SK-N-SH treated with all-trans-retinoic acid at 6 μM for 48 hours (cell line): ENCODE results near the gene ZC3H7B.

Experiments used
- BACH2 ChIP-seq: fragments of 250-450 bp; sonication (Bioruptor Pico); IDR thresholded peaks from 2 replicates; pipeline ENCODE4 v1.9.0; 2021; ENCODE audit warnings: mild to moderate bottlenecking, borderline replicate concordance
- ISL1 ChIP-seq: fragments of 250-450 bp; sonication (Bioruptor Pico); IDR thresholded peaks from 2 replicates; pipeline ENCODE4 v2.1.2; 2022; ENCODE audit warnings: mild to moderate bottlenecking, moderate library complexity
- PATZ1 ChIP-seq: fragments of 250-450 bp; sonication (Bioruptor Pico); IDR thresholded peaks from 2 replicates; pipeline ENCODE4 v1.8.0; 2020; ENCODE audit warnings: mild to moderate bottlenecking, moderate library complexity, borderline replicate concordance
- SNAI2 ChIP-seq: fragments of 250-450 bp; sonication (Bioruptor Pico); IDR thresholded peaks from 2 replicates; pipeline ENCODE4 v1.5.0; 2020; ENCODE audit warnings: mild to moderate bottlenecking, moderate library complexity
- TCF4 ChIP-seq: fragments of 250-450 bp; sonication (Bioruptor Pico); IDR thresholded peaks from 2 replicates; pipeline ENCODE4 v1.8.0; 2021; ENCODE audit warnings: mild to moderate bottlenecking, moderate library complexity, borderline replicate concordance
- ZC3H10 ChIP-seq: fragments of 250-450 bp; sonication (Bioruptor Pico); IDR thresholded peaks from 2 replicates; pipeline ENCODE4 v1.5.1; 2021; ENCODE audit warnings: mild to moderate bottlenecking, moderate library complexity
- ZNF8 ChIP-seq: fragments of 450-650 bp; formaldehyde crosslinking; IDR thresholded peaks from 2 replicates; pipeline ENCODE4 v1.5.0; 2020; ENCODE audit warnings: mild to moderate bottlenecking, moderate library complexity
- TF ChIP-seq, protein P1 (sequence below): fragments of 250-450 bp; sonication (Bioruptor Pico); IDR thresholded peaks from 2 replicates; pipeline ENCODE4 v1.5.1; 2020; ENCODE audit warnings: low read depth, mild to moderate bottlenecking, moderate library complexity

GRCh38 chr22:41333806-41334205, 32.5 kb downstream of the ZC3H7B start:
- TF ChIP-seq BACH2 (CRISPR knock-in tag), result no peak
- no peak for TF ChIP-seq PATZ1 (CRISPR knock-in tag)
- no peak for TF ChIP-seq TCF4
- TF ChIP-seq ZC3H10, result no peak
- no peak for TF ChIP-seq SNAI2 (CRISPR knock-in tag)
- TF ChIP-seq, protein P1, sequence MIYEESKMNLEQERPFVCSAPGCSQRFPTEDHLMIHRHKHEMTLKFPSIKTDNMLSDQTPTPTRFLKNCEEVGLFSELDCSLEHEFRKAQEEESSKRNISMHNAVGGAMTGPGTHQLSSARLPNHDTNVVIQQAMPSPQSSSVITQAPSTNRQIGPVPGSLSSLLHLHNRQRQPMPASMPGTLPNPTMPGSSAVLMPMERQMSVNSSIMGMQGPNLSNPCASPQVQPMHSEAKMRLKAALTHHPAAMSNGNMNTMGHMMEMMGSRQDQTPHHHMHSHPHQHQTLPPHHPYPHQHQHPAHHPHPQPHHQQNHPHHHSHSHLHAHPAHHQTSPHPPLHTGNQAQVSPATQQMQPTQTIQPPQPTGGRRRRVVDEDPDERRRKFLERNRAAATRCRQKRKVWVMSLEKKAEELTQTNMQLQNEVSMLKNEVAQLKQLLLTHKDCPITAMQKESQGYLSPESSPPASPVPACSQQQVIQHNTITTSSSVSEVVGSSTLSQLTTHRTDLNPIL (CRISPR knock-in tag), result no peak
- no peak for TF ChIP-seq ZNF8
- TF ChIP-seq ISL1 (CRISPR knock-in tag), result no peak
